ENCODE measurements around the gene TBC1D26.
"Not testable (repeated sequence)": the region's sequence is repeated elsewhere in the genome, so short reads cannot be mapped to it uniquely, and the experiment has no call there.

TBC1D26 gene

GRCh38 chr17:15731900-15732299 lies at the start of gene TBC1D26:
Gene TBC1D26, plus strand, starts transcription at chr17:15732283. Its CDS starts 3,066 bp downstream, at chr17:15735349.
- not testable (repeated sequence) for DNase-seq (ENCODE audit: low read depth in 1 of 2, low spot score in 1 of 2)

- not testable (repeated sequence) for DNase-seq (ENCODE audit: low read depth in 1 of 2, low spot score in 1 of 2)
Observed at GRCh38 chr17:15683135-15683534, 48.9 kb upstream of the TBC1D26 start.

- DNase-seq (ENCODE audit: low read depth in 1 of 2, low spot score in 1 of 2): peak; percentile 40 to 71
Observed at GRCh38 chr17:15683824-15684478, 48.1 kb upstream of the TBC1D26 start, which contains the start of gene TRIM16. Gene TRIM16, minus strand, starts transcription at chr17:15684311. Its CDS starts 32,702 bp downstream, at chr17:15651609.

GRCh38 chr17:15687494-15687893 lies 44.6 kb upstream of the TBC1D26 start:
- not testable (repeated sequence) for DNase-seq (ENCODE audit: low read depth in 1 of 2, low spot score in 1 of 2)

GRCh38 chr17:15698967-15699366 lies 33.1 kb upstream of the TBC1D26 start:
- DNase-seq (ENCODE audit: low read depth in 1 of 2, low spot score in 1 of 2): not testable (repeated sequence)

- DNase-seq (ENCODE audit: low read depth in 1 of 2, low spot score in 1 of 2): peak; percentile 86 to 90
Observed at GRCh38 chr17:15699413-15699924, 32.6 kb upstream of the TBC1D26 start, which contains the start of gene ZNF286A. Gene ZNF286A, plus strand, starts transcription at chr17:15699752. Its CDS starts 578 bp downstream, at chr17:15700330.

- not testable (repeated sequence) for DNase-seq (ENCODE audit: low read depth in 1 of 2, low spot score in 1 of 2)
Observed at GRCh38 chr17:15699937-15700336, 32.1 kb upstream of the TBC1D26 start.

GRCh38 chr17:15704239-15704638 lies 27.8 kb upstream of the TBC1D26 start:
- DNase-seq (ENCODE audit: low read depth in 1 of 2, low spot score in 1 of 2): not testable (repeated sequence)

- DNase-seq (ENCODE audit: low read depth in 1 of 2, low spot score in 1 of 2): not testable (repeated sequence)
Observed at GRCh38 chr17:15704813-15705212, 27.3 kb upstream of the TBC1D26 start.

- not testable (repeated sequence) for DNase-seq (ENCODE audit: low read depth in 1 of 2, low spot score in 1 of 2)
Observed at GRCh38 chr17:15708879-15709278, 23.2 kb upstream of the TBC1D26 start.

- DNase-seq (ENCODE audit: low read depth in 1 of 2, low spot score in 1 of 2): not testable (repeated sequence)
Observed at GRCh38 chr17:15716601-15717563, 15.2 kb upstream of the TBC1D26 start.

GRCh38 chr17:15730535-15730934 lies 1.5 kb upstream of the TBC1D26 start:
- DNase-seq (ENCODE audit: low read depth in 1 of 2, low spot score in 1 of 2): not testable (repeated sequence)

- DNase-seq (ENCODE audit: low read depth in 1 of 2, low spot score in 1 of 2): not testable (repeated sequence)
Observed at GRCh38 chr17:15733174-15733789, 1.2 kb downstream of the TBC1D26 start.

GRCh38 chr17:15736578-15736977 lies 4.5 kb downstream of the TBC1D26 start:
- DNase-seq (ENCODE audit: low read depth in 1 of 2, low spot score in 1 of 2): not testable (repeated sequence)

- no peak for DNase-seq (ENCODE audit: low read depth in 1 of 2, low spot score in 1 of 2)
Observed at GRCh38 chr17:15738066-15738465, 6.0 kb downstream of the TBC1D26 start.

GRCh38 chr17:15739259-15739658 lies 7.2 kb downstream of the TBC1D26 start:
- not testable (repeated sequence) for DNase-seq (ENCODE audit: low read depth in 1 of 2, low spot score in 1 of 2)

GRCh38 chr17:15740041-15740440 lies 8.0 kb downstream of the TBC1D26 start:
- not testable (repeated sequence) for DNase-seq (ENCODE audit: low read depth in 1 of 2, low spot score in 1 of 2)

- DNase-seq (ENCODE audit: low read depth in 1 of 2, low spot score in 1 of 2): no peak
Observed at GRCh38 chr17:15740570-15741120, 8.6 kb downstream of the TBC1D26 start.

GRCh38 chr17:15741624-15742023 lies 9.5 kb downstream of the TBC1D26 start:
- no peak for DNase-seq (ENCODE audit: low read depth in 1 of 2, low spot score in 1 of 2)

GRCh38 chr17:15742051-15742795 lies 10.1 kb downstream of the TBC1D26 start:
- DNase-seq (ENCODE audit: low read depth in 1 of 2, low spot score in 1 of 2): no peak

Data from stimulated activated CD4-positive, alpha-beta T cell treated with anti-CD3 and anti-CD28 coated beads, Interleukin-15, amount 100 ng/mL, for 1 hour (primary cell).